GM12872 (cell line): ENCODE data around the gene ACD.

Experiments used
- TF ChIP-seq, protein P1 (sequence below): IDR thresholded peaks from 3 replicates; pipeline ENCODE4 v1.5.1; 2011; ENCODE audit warnings: low read depth, mild to moderate bottlenecking, low read length, moderate library complexity; ENCODE audit not compliant: insufficient read depth

ACD gene

DNA sequence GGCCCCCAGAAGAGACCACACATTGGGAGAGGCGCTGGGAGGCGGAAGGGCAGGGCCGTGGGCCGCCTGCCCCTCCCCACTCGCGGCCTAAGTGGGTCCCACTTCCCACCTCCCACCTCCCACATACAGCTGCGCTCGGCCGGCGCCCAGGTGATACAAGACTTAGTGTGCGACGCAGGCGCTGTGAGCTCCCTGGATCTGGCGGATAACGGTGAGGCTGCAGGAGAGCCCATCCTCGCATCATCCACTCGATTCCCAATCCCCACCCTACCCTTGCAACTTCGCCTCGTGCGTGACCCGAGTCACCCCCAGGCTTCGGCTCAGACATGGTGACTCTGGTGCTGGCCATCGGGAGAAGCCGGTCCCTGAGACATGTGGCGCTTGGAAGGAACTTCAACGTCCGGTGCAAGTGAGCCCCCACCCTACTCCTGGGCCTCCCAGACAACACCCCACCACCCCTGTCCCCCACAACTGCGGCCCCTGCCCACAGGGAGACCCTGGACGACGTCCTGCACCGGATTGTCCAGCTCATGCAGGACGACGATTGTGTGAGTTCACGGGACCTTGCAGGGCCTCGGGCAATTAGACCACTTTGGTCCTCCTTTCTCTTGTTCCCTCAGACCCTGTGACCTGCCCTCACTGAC, 11.2 kb downstream of the ACD start:
- TF ChIP-seq, protein P1, sequence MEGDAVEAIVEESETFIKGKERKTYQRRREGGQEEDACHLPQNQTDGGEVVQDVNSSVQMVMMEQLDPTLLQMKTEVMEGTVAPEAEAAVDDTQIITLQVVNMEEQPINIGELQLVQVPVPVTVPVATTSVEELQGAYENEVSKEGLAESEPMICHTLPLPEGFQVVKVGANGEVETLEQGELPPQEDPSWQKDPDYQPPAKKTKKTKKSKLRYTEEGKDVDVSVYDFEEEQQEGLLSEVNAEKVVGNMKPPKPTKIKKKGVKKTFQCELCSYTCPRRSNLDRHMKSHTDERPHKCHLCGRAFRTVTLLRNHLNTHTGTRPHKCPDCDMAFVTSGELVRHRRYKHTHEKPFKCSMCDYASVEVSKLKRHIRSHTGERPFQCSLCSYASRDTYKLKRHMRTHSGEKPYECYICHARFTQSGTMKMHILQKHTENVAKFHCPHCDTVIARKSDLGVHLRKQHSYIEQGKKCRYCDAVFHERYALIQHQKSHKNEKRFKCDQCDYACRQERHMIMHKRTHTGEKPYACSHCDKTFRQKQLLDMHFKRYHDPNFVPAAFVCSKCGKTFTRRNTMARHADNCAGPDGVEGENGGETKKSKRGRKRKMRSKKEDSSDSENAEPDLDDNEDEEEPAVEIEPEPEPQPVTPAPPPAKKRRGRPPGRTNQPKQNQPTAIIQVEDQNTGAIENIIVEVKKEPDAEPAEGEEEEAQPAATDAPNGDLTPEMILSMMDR: no peak

DNA sequence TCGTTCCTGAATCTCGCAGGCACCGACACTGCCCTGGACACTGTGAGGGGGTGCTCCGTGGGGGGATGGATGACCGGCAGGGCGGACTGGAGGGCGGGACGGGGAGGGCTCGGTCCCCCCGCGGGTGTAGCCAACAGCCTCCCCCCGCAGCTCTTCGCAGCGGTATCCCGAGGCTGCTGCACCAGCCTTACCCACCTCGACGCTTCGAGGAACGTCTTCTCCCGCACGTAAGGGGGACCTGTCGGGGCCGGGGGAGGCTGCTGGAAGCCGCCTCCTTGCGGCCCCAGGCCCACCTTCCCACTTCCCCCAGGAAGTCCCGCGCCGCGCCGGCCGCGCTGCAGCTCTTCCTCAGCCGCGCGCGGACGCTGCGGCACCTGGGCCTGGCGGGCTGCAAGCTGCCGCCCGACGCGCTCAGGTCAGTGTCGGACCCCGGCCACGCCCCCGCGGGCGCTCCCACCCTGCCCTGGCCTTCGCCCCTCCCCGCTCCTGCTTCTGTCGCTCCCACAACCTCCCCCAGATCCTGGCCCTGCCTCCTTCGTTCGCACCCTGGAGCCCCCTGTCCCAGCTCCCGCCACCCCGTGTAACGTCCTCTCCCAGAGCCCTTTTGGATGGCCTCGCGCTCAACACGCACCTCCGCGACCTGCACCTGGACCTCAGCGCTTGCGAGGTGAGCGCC, 11.8 kb downstream of the ACD start:
- TF ChIP-seq, protein P1: no peak

DNA sequence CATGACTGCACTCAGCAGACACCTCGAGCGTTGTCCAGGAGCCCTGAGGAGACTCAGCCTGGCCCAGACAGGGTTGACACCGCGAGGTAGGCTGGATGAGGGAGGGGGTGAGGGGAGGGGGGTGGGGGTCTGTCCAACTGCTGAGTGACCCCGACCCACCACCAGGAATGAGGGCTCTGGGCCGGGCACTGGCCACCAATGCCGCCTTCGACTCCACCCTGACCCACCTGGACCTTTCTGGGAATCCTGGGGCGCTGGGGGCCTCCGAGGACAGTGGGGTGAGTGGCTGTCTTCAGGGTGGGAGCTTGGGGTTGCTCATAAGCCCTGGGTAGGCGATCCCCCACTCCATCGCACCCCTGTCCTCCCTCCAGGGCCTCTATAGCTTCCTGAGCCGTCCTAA, 12.4 kb downstream of the ACD start:
- TF ChIP-seq, protein P1: no peak

DNA sequence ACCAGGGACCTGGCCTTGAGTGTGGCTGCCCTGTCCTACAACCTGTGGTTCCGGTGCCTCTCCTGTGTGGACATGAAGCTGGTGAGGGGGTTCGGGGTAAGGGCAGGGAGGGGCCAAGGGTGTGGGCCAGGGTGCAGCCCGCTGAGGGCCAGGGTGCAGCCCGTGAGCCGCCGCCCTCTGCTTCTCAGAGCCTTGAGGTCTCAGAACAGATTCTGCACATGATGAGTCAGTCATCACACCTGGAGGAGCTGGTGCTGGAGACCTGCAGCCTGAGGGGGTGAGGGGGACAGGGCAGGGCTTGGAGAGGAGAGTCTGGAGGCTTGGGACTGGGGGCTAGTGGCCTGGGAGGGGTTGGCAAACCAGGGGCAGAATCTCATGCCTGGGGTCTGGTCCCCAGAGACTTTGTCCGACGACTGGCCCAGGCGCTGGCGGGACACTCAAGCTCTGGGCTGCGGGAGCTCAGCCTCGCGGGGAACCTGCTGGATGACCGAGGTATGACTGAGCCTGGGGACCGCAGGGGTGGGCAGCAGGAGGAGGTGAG, 12.9 kb downstream of the ACD start:
- TF ChIP-seq, protein P1: no peak

DNA sequence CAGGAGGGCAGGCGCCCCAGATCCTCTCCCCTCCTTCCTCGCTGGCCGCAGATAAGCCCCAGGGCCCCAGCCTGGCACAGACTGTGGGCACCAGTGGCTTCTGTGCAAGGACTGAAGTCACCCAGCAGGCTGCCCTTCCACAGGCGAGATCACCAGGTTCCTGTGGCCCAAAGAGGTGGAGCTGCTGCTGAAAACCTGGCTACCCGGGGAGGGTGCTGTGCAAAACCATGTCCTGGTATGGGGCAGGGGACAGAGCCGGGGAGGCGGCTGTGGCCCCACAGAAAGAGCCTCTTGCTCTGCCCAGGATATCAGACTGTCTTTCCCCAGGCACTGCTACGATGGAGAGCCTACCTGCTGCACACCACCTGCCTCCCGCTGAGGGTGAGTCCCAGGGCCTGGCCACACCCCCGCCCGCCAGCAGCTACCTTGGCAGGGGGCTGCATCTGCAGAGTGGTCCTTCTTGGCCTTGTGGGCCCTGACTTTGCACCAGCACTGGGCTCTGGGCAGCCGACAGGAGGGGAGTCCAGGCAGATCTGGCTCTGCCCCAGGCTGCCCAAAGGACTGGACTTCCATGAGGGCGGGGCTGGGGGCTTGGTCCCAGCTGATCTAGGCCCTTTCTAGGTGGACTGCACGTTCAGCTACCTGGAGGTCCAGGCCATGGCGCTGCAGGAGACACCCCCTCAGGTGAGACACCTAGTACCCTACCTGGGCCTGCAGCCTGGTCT, 14.5 kb downstream of the ACD start:
- TF ChIP-seq, protein P1: no peak

DNA sequence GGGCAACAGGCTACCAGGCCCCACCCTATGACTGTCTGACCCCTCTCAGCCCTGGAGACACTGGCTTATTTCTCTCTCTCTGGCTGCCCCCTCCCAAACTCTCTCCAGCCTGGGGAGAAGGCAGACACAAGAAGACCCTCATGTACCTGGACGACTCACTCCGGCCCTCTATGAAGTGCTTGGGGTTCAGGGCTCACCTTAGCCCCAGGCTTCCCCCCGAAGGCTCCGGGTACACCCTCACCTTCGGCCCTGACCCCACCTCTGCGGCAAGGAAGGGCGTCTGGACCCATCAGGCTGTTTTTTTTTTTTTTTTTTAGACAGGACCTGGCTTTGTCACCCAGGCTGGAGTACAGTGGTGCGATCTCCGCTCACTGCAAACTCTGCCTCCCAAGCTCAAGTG, 16.0 kb downstream of the ACD start:
- TF ChIP-seq, protein P1: no peak

DNA sequence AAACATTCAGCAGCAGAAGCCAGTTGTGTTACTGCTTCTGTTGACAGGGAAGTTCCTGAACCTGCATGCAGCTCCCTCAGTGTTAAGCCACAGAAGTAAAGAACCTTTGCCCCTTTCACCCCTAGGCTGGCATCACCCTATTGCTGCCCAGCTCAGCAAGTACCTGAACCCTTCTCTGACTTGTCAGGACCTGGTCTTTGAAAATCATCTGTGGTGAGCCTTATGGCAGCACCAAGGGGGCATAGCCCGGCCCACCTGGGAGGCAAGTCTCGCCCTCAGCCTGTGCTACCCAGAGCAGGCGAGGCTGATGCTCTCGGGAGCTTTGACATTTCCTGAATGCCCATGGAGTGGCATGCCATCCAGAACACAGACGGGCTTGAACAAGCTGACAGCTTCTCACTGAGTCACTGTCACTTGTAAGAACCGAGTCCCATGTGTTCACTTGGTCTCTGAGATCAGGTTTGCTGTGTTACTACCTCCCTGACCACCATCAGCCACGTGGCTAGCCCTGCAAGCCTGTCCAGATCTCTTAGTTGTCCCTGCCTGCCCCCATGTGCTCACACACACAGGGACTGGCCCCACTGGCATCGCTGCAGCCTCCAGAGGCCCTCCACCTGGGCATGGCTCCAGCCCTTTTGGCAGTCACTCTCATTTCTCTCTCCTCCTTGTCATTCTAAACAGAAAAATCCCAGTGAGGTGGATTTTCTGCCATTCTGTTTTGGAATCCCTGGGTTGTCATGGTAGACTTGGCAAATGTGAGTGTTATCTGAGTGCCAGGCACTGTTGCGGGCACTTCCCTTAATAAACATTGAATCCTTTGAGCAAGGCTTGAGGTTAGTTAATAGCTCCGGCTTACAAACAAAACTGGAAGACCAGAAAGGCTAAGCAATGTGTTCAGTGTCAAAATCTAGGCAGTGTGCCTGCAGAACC, 18.0 kb downstream of the ACD start:
- TF ChIP-seq, protein P1: no peak
